GM18508 (cell line): ENCODE results near the gene PIANP.
"Not testable (repeated sequence)": the region's sequence is repeated elsewhere in the genome, so short reads cannot be mapped to it uniquely, and the experiment has no call there.

Experiments
- ATAC-seq: cut with Tn5 transposase; IDR thresholded peaks from one replicate; pipeline ENCODE4 v1.9.1; 2021; ENCODE audit warnings: moderate number of reproducible peaks; ENCODE audit not compliant: insufficient read depth, unreplicated experiment

Gene PIANP

GRCh38 chr12:6708351-6708750, 7.7 kb upstream of the PIANP start:
- ATAC-seq = not testable (repeated sequence)

- ATAC-seq = no peak
Measured at GRCh38 chr12:6703631-6704030, 3.0 kb upstream of the PIANP start.

DNA sequence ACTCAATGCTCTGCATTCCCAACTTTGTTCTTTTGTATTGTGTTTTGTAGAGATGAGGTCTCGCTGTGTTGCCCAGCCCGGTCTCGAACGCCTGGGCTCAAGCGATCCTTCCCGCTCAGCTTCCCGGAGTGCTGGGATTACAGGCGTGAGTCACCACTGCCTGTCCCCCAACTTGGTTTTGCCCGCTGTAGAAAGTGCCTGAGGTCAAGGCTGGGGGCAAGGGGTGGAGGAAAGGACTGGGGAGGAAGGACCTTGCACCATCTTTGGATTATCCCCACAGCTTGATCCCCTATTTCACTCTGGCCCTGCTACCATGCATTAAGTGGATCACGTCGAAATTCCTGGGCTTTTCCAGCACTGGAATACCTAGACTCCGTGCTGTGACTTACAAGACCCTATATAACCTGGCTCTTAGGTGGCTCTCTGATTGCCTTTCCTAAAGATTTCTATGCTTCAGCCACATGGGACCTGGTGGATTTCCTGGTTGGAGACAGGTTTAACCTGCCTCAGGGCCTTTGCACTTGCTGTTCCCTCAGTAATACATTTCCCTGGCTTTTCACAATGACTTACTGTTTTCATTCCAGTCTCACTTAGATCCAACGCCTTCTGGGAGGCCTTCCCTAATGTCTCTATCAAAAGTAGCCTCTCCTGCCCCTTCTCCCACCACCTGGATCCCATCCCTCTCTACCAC, 608 bp upstream of the PIANP start:
- no peak for ATAC-seq

GRCh38 chr12:6699989-6700645, 498 bp downstream of the PIANP start:
- no peak for ATAC-seq

DNA sequence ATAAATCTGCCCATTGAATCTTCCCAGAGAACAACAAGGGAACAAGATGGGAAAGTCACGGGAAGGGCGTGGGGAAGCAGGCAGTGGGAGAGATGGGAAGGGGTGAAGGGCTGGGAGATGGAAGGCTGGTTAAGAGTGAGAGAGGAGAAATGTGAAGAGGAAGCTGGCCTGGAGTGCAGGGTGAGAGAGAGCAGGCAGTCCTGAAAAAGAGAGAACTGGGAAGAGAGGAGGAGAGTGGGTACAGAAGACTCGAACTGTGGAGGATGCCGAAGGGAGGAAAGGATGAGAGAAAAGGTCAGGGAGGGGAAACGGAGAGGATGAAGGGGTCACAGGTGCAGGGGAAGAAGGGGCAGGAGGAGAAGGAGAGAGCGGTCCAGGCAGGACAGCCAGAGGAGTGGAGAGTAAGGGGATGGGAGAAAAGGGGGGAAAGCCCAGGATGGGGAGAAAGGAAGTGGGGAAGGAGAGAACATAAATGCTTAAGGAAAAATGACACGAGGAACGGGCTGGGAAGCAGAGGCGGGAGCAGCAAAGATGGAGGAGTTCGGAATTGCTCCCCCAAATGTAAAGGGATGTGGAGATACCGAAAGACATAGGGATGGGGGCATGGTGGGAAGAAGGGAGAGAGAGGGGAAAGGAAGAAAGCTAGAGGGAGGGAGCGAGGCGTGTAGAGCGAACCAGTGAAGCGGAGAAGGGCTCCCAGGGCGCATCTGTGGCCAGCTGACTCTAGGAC, 1.2 kb downstream of the PIANP start:
- no peak for ATAC-seq

DNA sequence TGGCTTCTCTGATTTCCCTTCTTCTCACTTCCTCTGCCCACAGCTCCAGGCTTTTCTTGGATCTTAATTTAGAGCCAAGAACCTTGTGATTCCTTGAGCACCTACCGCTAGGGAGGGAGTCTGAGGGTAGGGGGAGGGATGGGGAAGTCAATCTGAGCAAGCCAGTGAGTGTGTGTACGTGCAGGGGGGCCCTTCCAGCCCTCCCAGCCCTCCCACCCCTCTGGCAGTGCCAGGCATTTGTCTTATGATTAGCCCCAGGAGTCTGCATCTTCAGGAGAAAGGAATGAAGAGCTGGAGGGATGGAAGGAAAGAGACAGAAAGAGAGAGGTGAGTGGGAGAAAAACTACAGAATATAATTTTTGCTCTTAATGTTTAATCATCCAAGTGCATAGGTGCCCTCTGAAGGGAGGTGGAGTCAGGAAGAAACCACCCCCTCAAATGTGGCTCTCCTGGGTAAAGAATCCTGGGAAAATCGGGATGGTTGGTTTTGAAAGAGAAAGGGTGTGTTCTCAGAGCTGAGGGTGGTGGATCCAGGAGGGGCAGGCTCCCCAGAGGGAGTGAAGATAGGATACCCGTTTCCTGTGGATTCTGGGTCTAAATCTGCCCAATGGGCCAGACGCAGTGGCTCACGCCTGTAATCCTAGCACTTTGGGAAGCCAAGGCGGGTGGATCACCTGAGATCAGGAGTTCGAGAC, 2.1 kb downstream of the PIANP start:
- ATAC-seq = no peak

GRCh38 chr12:6697584-6698351, 2.8 kb downstream of the PIANP start:
- ATAC-seq = no peak

- ATAC-seq = no peak
Measured at GRCh38 chr12:6696690-6697583, 3.7 kb downstream of the PIANP start.

- no peak for ATAC-seq
Measured at GRCh38 chr12:6695313-6696045, 5.1 kb downstream of the PIANP start.

GRCh38 chr12:6694701-6695100, 5.9 kb downstream of the PIANP start:
- ATAC-seq = no peak

DNA sequence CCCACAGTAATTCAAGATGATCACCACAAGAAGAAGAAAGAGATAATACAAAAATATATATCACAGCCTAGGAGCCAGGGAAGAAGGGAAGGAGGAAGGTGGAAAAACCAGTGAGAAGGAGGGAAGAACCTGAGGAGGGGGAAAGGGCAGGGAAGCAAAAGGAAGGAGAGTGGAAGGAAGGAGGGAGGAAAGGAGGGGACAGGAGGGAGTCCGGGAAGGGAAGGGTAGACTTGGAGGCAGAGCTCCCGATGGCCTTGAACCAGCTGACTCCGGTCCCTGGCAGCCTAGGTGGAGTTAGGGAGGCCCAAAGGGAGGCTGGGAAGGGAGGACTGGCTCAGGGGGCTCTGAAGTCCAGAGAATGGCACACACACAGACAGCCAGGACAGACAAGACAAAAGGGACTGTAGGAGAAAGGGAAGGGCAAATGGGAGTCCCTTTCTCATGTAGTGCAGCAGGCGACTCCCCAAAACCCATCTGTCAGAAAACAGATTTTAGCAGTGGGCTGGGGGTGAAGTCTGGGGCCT, 6.7 kb downstream of the PIANP start:
- no peak for ATAC-seq

- ATAC-seq = no peak
Measured at GRCh38 chr12:6692888-6693287, 7.7 kb downstream of the PIANP start.

- no peak for ATAC-seq
Measured at GRCh38 chr12:6691473-6691872, 9.1 kb downstream of the PIANP start.

GRCh38 chr12:6688999-6689882, 11.4 kb downstream of the PIANP start, which contains the start of gene ZNF384:
Gene ZNF384 (minus strand): TSS chr12:6689375. CDS start chr12:6679520, 9,855 bp downstream.
- ATAC-seq = peak; percentile 50

- no peak for ATAC-seq
Measured at GRCh38 chr12:6688543-6688998, 12.0 kb downstream of the PIANP start.

GRCh38 chr12:6685814-6686213, 14.8 kb downstream of the PIANP start:
- no peak for ATAC-seq

DNA sequence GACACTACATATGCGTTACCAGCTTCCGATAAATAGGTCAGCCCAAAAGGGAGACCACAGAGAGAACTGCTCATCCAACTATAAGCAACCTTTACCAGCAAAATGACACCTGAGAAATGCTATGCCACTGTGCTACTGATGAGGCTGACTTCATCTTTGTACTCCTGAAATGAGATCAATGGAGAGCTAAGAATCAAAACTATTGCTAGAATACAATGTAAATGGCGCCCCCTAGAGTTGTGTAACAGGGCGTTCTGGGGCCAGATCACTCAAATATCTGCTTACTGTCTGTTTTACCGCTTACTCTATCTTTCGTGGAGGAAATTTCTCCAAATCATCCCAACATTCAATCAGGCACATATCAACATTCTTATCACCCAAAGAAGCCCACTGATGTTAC, 16.0 kb downstream of the PIANP start:
- ATAC-seq = no peak
